ENCODE results near the gene IL9.

DNA sequence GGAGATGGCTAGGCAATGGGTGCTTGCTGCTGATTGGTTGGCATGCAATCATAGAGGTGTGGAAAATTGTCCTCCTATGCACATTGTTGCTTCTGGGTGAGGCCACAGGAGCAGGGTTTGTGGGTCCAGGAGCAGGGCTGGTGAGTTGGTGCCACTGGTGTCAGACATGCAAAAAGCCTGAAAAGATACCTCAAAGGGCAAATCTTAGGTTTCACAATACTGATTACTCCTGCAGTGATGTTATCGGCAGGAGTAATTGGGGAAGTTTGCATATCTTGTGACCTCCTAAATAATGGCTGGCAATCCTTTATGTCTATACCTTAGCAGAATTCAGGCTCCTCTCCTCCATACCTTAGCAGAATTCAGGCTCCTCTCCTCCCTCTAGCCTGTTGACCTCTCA is 36.0 kb downstream of the IL9 start:
- no peak for TF ChIP-seq POLR2A (IDR thresholded peaks at IDR 0.05)
- TF ChIP-seq, protein P1, sequence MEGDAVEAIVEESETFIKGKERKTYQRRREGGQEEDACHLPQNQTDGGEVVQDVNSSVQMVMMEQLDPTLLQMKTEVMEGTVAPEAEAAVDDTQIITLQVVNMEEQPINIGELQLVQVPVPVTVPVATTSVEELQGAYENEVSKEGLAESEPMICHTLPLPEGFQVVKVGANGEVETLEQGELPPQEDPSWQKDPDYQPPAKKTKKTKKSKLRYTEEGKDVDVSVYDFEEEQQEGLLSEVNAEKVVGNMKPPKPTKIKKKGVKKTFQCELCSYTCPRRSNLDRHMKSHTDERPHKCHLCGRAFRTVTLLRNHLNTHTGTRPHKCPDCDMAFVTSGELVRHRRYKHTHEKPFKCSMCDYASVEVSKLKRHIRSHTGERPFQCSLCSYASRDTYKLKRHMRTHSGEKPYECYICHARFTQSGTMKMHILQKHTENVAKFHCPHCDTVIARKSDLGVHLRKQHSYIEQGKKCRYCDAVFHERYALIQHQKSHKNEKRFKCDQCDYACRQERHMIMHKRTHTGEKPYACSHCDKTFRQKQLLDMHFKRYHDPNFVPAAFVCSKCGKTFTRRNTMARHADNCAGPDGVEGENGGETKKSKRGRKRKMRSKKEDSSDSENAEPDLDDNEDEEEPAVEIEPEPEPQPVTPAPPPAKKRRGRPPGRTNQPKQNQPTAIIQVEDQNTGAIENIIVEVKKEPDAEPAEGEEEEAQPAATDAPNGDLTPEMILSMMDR (IDR thresholded peaks at IDR 0.05): no peak

Data from lower leg skin (tissue), 3 donors.